ENCODE results near the gene TMEM198. TPM values are rescaled to one million over a fixed set of nuclear protein-coding genes. Genes with fewer than 3 reads are reported as not detected.

Gene TMEM198
- total RNA-seq, 1 experiment from 2014 or later, result 2.3 TPM

DNA sequence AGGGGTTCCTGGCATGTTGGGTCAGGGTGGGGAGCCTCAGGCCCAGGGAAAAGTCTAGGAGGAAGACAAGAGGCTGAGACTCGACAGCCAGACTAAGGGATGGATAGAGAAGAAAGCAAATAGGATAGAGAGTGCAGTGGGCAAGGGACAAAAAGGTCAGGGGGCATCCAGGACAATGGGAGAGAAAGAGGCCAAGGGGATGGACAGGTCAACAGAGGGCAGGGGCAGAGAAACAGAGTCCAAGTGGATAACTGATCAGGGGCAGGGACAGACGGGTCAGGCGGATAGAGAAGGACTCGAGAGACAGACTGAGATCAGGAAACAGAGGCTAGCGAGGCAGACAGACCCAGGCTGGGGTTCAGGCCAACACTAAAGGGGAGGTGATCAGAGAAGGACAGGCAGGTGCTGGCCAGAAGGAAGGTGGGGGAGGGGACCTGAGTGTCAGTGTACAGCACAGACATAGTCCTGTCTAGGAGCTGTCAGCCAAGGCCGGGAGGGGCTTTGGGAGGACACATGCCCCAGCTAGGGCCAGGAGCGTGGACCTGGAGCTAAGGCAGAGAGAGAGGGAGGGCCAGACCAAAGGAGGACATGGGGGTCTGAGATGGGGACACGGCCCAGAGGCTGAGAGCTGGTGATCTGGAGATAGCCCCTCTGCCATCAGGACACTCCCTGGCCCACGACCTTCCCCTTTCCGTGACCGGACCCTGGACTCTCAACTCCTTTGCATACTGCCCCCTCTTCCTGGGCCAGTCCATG, 17.3 kb upstream of the TMEM198 start:
- ChIA-PET POLR2A (no interaction called here), CTCF (interaction anchor here (0.6 to 1.3 kb wide), 2 partner anchors 16 to 51 kb away, joined by 3 to 4 read pairs; no protein-coding TSS in a partner anchor)
- H3K4me1 ChIP-seq (ENCODE audit: control insufficient read depth, insufficient read depth, low read length), result peaks cover 7% of the 10 kb centered on the region
- H3K9me3 ChIP-seq (ENCODE audit: control insufficient read depth, insufficient read depth, low read depth, low read length), result no peaks in the 10 kb centered on the region
- ATAC-seq, result no peak
- in situ Hi-C loops (cut with HindIII; ENCODE audit: low pct_unique_long_range_greater_than_20kb, low sequenced_read_pairs) (no loop called here), intact Hi-C loops (cut with micrococcal nuclease; ENCODE audit: unreplicated experiment) (loop anchor here (5.0 kb wide), 1 partner anchor 49 kb away; no protein-coding TSS in a partner anchor)
- DNase-seq (ENCODE audit: low read depth, low spot score), result no peak
- H3K4me3 ChIP-seq (ENCODE audit: low read depth in 2 of 2, low read length in 2 of 2), result no peak overlapping the region
- H3K27ac ChIP-seq (ENCODE audit: low read length), result no peak overlapping the region
- no TSS peak for BruUV-seq (replicated peaks)
- H3K27me3 ChIP-seq (ENCODE audit: control insufficient read depth, insufficient read depth, low read length), result peaks cover 5% of the 10 kb centered on the region; the same call in 1 of the 2 replicates
- H3K36me3 ChIP-seq (ENCODE audit: control insufficient read depth, insufficient read depth, low read length), result no peaks in the 10 kb centered on the region
- TF ChIP-seq, protein P1, sequence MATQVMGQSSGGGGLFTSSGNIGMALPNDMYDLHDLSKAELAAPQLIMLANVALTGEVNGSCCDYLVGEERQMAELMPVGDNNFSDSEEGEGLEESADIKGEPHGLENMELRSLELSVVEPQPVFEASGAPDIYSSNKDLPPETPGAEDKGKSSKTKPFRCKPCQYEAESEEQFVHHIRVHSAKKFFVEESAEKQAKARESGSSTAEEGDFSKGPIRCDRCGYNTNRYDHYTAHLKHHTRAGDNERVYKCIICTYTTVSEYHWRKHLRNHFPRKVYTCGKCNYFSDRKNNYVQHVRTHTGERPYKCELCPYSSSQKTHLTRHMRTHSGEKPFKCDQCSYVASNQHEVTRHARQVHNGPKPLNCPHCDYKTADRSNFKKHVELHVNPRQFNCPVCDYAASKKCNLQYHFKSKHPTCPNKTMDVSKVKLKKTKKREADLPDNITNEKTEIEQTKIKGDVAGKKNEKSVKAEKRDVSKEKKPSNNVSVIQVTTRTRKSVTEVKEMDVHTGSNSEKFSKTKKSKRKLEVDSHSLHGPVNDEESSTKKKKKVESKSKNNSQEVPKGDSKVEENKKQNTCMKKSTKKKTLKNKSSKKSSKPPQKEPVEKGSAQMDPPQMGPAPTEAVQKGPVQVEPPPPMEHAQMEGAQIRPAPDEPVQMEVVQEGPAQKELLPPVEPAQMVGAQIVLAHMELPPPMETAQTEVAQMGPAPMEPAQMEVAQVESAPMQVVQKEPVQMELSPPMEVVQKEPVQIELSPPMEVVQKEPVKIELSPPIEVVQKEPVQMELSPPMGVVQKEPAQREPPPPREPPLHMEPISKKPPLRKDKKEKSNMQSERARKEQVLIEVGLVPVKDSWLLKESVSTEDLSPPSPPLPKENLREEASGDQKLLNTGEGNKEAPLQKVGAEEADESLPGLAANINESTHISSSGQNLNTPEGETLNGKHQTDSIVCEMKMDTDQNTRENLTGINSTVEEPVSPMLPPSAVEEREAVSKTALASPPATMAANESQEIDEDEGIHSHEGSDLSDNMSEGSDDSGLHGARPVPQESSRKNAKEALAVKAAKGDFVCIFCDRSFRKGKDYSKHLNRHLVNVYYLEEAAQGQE (IDR thresholded peaks at IDR 0.05; ENCODE audit: insufficient read depth in 1 of 2, low read depth in 2 of 2, low read length in 1 of 2), result no peak
- TF ChIP-seq SIN3A (IDR thresholded peaks at IDR 0.05; ENCODE audit: borderline replicate concordance, insufficient read depth, low read depth, low read length), result no peak
- no peak for TF ChIP-seq POLR2AphosphoS5 (IDR thresholded peaks at IDR 0.05; ENCODE audit: low read depth, low read length)
- TF ChIP-seq, protein P2, sequence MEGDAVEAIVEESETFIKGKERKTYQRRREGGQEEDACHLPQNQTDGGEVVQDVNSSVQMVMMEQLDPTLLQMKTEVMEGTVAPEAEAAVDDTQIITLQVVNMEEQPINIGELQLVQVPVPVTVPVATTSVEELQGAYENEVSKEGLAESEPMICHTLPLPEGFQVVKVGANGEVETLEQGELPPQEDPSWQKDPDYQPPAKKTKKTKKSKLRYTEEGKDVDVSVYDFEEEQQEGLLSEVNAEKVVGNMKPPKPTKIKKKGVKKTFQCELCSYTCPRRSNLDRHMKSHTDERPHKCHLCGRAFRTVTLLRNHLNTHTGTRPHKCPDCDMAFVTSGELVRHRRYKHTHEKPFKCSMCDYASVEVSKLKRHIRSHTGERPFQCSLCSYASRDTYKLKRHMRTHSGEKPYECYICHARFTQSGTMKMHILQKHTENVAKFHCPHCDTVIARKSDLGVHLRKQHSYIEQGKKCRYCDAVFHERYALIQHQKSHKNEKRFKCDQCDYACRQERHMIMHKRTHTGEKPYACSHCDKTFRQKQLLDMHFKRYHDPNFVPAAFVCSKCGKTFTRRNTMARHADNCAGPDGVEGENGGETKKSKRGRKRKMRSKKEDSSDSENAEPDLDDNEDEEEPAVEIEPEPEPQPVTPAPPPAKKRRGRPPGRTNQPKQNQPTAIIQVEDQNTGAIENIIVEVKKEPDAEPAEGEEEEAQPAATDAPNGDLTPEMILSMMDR (IDR thresholded peaks at IDR 0.05), result no peak
- TF ChIP-seq TCF7L2 (IDR thresholded peaks at IDR 0.05; ENCODE audit: low read depth, low read length), result no peak

DNA sequence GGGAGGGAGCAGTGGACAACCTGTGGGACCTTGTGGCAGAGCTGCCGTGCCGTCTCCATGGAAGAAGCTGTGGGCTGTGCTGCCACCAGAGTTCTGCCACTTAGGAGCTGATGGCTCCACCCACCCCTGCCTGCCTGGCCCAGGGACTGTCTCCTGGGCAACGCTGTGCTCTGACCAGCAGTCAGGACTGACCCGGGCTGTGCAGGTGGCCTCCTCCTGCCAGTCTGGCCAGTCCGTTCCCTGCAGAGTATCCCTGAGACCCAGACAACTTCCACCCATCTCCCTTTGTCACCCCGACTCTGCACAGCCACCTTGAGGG, 16.8 kb upstream of the TMEM198 start:
- Histone ChIP-seq H3K9me3 (ENCODE audit: control insufficient read depth, insufficient read depth, low read depth, low read length) (no peaks in the 10 kb centered on the region), H3K36me3 (ENCODE audit: control insufficient read depth, insufficient read depth, low read length) (no peaks in the 10 kb centered on the region), H3K27ac (ENCODE audit: low read length) (no peak overlapping the region), H3K4me3 (ENCODE audit: low read depth in 2 of 2, low read length in 2 of 2) (no peak overlapping the region), H3K27me3 (ENCODE audit: control insufficient read depth, insufficient read depth, low read length) (peaks cover 5% of the 10 kb centered on the region; the same call in 1 of the 2 replicates), H3K4me1 (ENCODE audit: control insufficient read depth, insufficient read depth, low read length) (peaks cover 1% of the 10 kb centered on the region)
- TF ChIP-seq, protein P1 (IDR thresholded peaks at IDR 0.05; ENCODE audit: insufficient read depth in 1 of 2, low read depth in 2 of 2, low read length in 1 of 2), result no peak
- TF ChIP-seq, protein P2 (IDR thresholded peaks at IDR 0.05), result no peak
- no peak for TF ChIP-seq SIN3A (IDR thresholded peaks at IDR 0.05; ENCODE audit: borderline replicate concordance, insufficient read depth, low read depth, low read length)
- TF ChIP-seq POLR2AphosphoS5 (IDR thresholded peaks at IDR 0.05; ENCODE audit: low read depth, low read length), result no peak
- no peak for TF ChIP-seq TCF7L2 (IDR thresholded peaks at IDR 0.05; ENCODE audit: low read depth, low read length)
- POLR2A ChIA-PET, result no interaction called here
- DNase-seq (ENCODE audit: low read depth, low spot score) (no peak), ATAC-seq (no peak)
- no TSS peak for BruUV-seq (replicated peaks)
- in situ Hi-C loops (cut with HindIII; ENCODE audit: low pct_unique_long_range_greater_than_20kb, low sequenced_read_pairs) (no loop called here), intact Hi-C loops (cut with micrococcal nuclease; ENCODE audit: unreplicated experiment) (loop anchor here (5.0 kb wide), 1 partner anchor 50 kb away; no protein-coding TSS in a partner anchor)
- CTCF ChIA-PET, result interaction anchor here (0.6 to 1.3 kb wide), 3 partner anchors 16 to 51 kb away, joined by 3 to 4 read pairs (median 3); no protein-coding TSS in a partner anchor
